ENCODE results near the gene DCDC2. TPM values are rescaled to one million over a fixed set of nuclear protein-coding genes. Genes with fewer than 3 reads are reported as not detected.

The DCDC2 gene
- total RNA-seq (2014; rRNA removed; shearing (Covaris generic)) (0.06 and 0.15 TPM in 2 replicates), total RNA-seq (2022) (not detected in 2 replicates), Bru-seq, nascent RNA (percentile 13 among the genes with signal in this experiment), BruChase-seq, experiment 1, labeled RNA remaining after a 6-hour chase (percentile 18 among the genes with signal in this experiment), BruChase-seq, experiment 2, labeled RNA remaining after a 2-hour chase (percentile 14 among the genes with signal in this experiment)
- long read RNA-seq: 0 reads

DNA sequence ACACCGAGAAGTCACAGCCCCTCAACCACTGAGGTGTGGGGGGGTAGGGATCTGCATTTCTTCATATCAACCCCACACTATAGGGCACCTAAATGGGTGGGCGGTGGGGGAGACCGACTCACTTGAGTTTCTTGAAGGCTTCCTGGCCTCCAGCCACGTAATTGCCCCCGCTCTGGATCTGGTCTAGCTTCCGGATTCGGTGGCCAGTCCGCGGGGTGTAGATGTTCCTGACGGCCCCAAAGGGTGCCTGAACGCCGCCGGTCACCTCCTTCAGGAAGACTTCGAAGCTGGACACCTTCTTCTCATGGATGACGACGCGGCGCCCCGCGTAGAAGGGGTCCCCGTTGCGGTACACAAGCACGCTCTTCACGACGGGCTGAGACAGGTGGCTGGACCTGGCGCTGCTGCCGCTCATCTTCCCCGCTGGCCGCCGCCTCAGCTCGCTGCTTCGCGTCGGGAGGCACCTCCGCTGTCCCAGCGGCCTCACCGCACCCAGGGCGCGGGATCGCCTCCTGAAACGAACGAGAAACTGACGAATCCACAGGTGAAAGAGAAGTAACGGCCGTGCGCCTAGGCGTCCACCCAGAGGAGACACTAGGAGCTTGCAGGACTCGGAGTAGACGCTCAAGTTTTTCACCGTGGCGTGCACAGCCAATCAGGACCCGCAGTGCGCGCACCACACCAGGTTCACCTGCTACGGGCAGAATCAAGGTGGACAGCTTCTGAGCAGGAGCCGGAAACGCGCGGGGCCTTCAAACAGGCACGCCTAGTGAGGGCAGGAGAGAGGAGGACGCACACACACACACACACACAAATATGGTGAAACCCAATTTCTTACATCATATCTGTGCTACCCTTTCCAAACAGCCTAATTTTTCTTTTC, at the start of gene DCDC2:
Gene DCDC2, minus strand, starts transcription at position 724 of the 883 bp plus-strand sequence. Its CDS starts 309 bp downstream, at position 415.
- ChIA-PET CTCF (ENCODE audit: unreplicated experiment) (no interaction called here), POLR2A (no interaction called here)
- H3K9me3 ChIP-seq (ENCODE audit: low read length): no peaks in the 10 kb centered on the region
- no peaks in the 10 kb centered on the region for H3K79me2 ChIP-seq (ENCODE audit: insufficient read depth, low read depth, low read length)
- no peak within 1 kb of the TSS for H2AFZ ChIP-seq (ENCODE audit: low read length)
- H3K27ac ChIP-seq (ENCODE audit: low read depth, low read length, poor library complexity, severe bottlenecking): no peak within 1 kb of the TSS
- no peaks in the 10 kb centered on the region for H3K36me3 ChIP-seq (ENCODE audit: insufficient read depth, low read length)
- no peak within 1 kb of the TSS for H3K4me3 ChIP-seq (ENCODE audit: low read depth, low read length, poor library complexity, severe bottlenecking)
- TF ChIP-seq EZH2phosphoT487 (IDR thresholded peaks at IDR 0.05; ENCODE audit: borderline replicate concordance, low read depth, low read length): no peak
- TF ChIP-seq, protein P1, sequence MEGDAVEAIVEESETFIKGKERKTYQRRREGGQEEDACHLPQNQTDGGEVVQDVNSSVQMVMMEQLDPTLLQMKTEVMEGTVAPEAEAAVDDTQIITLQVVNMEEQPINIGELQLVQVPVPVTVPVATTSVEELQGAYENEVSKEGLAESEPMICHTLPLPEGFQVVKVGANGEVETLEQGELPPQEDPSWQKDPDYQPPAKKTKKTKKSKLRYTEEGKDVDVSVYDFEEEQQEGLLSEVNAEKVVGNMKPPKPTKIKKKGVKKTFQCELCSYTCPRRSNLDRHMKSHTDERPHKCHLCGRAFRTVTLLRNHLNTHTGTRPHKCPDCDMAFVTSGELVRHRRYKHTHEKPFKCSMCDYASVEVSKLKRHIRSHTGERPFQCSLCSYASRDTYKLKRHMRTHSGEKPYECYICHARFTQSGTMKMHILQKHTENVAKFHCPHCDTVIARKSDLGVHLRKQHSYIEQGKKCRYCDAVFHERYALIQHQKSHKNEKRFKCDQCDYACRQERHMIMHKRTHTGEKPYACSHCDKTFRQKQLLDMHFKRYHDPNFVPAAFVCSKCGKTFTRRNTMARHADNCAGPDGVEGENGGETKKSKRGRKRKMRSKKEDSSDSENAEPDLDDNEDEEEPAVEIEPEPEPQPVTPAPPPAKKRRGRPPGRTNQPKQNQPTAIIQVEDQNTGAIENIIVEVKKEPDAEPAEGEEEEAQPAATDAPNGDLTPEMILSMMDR (conservative IDR thresholded peaks at IDR 0.05; ENCODE audit: low read length): no peak
- no peaks in the 10 kb centered on the region for H3K9me2 ChIP-seq (ENCODE audit: insufficient read depth, low read length)
- no TSS peak for BruUV-seq (replicated peaks)
- intact Hi-C loops (cut with micrococcal nuclease; ENCODE audit: unreplicated experiment): no loop called here
- no peak for DNase-seq (ENCODE audit: low spot score)
- H3K4me1 ChIP-seq (ENCODE audit: insufficient read depth, low read length, poor library complexity, severe bottlenecking): peaks cover 4% of the 10 kb centered on the region
- H3K4me2 ChIP-seq (ENCODE audit: low read length): no peak within 1 kb of the TSS
- H4K20me1 ChIP-seq (ENCODE audit: insufficient read depth, low read length): no peaks in the 10 kb centered on the region

DNA sequence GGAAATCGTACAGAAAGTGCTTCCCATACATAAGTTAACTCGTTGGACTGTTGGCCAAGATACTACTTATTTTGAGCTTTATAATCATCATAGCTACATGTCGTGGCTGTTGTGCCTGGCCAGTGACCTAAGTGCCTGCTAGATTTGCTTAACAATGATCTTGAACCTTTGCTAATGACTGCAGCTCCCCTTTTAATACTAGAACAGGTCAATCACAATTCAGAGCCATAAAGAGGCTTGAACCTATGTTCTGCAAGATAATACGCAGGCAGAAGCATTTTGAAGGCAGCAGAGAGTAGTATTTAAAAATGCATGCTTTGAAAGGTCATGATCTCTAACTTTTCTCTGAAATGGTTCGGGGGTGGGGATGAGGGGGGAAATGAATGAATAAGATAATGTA, 47.4 kb upstream of the DCDC2 start:
- Histone ChIP-seq H3K9me3 (ENCODE audit: low read length) (no peaks in the 10 kb centered on the region), H3K27ac (ENCODE audit: low read depth, low read length, poor library complexity, severe bottlenecking) (no peak overlapping the region), H2AFZ (ENCODE audit: low read length) (no peak overlapping the region), H3K9me2 (ENCODE audit: insufficient read depth, low read length) (no peaks in the 10 kb centered on the region), H4K20me1 (ENCODE audit: insufficient read depth, low read length) (no peaks in the 10 kb centered on the region), H3K4me1 (ENCODE audit: insufficient read depth, low read length, poor library complexity, severe bottlenecking) (peaks cover 4% of the 10 kb centered on the region), H3K4me2 (ENCODE audit: low read length) (no peak overlapping the region), H3K79me2 (ENCODE audit: insufficient read depth, low read depth, low read length) (no peaks in the 10 kb centered on the region), H3K36me3 (ENCODE audit: insufficient read depth, low read length) (no peaks in the 10 kb centered on the region), H3K4me3 (ENCODE audit: low read depth, low read length, poor library complexity, severe bottlenecking) (no peak overlapping the region)
- POLR2A ChIA-PET: interaction anchor here (0.6 to 0.7 kb wide), 3 partner anchors 204 to 966 kb away, joined by 3 read pairs; no protein-coding TSS in a partner anchor
- no peak for DNase-seq (ENCODE audit: low spot score)
- no TSS peak for BruUV-seq (replicated peaks)
- intact Hi-C loops (cut with micrococcal nuclease; ENCODE audit: unreplicated experiment): no loop called here
- CTCF ChIA-PET (ENCODE audit: unreplicated experiment): no interaction called here
- no peak for TF ChIP-seq EZH2phosphoT487 (IDR thresholded peaks at IDR 0.05; ENCODE audit: borderline replicate concordance, low read depth, low read length)
- TF ChIP-seq, protein P1 (conservative IDR thresholded peaks at IDR 0.05; ENCODE audit: low read length): no peak

DNA sequence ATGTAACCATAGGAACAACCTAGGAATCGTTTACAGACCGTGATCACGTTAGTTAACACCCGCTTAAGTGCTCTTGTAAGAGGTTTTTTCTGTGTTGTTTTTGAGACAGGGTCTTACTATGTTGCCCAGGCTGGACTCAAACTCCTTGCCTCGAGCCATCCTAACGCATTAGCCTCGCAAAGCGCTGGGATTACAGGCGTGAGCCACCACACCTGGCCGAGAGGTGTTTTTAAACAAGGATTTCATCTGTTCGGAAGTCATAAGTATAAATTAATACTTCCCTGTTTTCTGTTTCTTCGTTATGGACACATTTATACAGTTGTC, 45.6 kb upstream of the DCDC2 start:
- Histone ChIP-seq H4K20me1 (ENCODE audit: insufficient read depth, low read length) (no peaks in the 10 kb centered on the region), H3K9me3 (ENCODE audit: low read length) (no peaks in the 10 kb centered on the region), H3K4me2 (ENCODE audit: low read length) (peak overlapping the region; percentile 6; the same call in 1 of the 2 replicates), H3K4me3 (ENCODE audit: low read depth, low read length, poor library complexity, severe bottlenecking) (no peak overlapping the region), H3K9me2 (ENCODE audit: insufficient read depth, low read length) (no peaks in the 10 kb centered on the region), H3K4me1 (ENCODE audit: insufficient read depth, low read length, poor library complexity, severe bottlenecking) (peaks cover 4% of the 10 kb centered on the region), H3K27ac (ENCODE audit: low read depth, low read length, poor library complexity, severe bottlenecking) (no peak overlapping the region), H3K79me2 (ENCODE audit: insufficient read depth, low read depth, low read length) (no peaks in the 10 kb centered on the region), H2AFZ (ENCODE audit: low read length) (no peak overlapping the region), H3K36me3 (ENCODE audit: insufficient read depth, low read length) (no peaks in the 10 kb centered on the region)
- POLR2A ChIA-PET: no interaction called here
- CTCF ChIA-PET (ENCODE audit: unreplicated experiment): no interaction called here
- no TSS peak for BruUV-seq (replicated peaks)
- no peak for DNase-seq (ENCODE audit: low spot score)
- no peak for TF ChIP-seq EZH2phosphoT487 (IDR thresholded peaks at IDR 0.05; ENCODE audit: borderline replicate concordance, low read depth, low read length)
- TF ChIP-seq, protein P1 (conservative IDR thresholded peaks at IDR 0.05; ENCODE audit: low read length): no peak
- intact Hi-C loops (cut with micrococcal nuclease; ENCODE audit: unreplicated experiment): no loop called here
